ENCODE results near the gene QARS1. TPM values are rescaled to one million over a fixed set of nuclear protein-coding genes. Genes with fewer than 3 reads are reported as not detected.
A peak's percentile ranks its signal among the peaks of the same experiment; 100 is the strongest.

Gene QARS1
- total RNA-seq, 1 donor from 2014 or later: 177 TPM

DNA sequence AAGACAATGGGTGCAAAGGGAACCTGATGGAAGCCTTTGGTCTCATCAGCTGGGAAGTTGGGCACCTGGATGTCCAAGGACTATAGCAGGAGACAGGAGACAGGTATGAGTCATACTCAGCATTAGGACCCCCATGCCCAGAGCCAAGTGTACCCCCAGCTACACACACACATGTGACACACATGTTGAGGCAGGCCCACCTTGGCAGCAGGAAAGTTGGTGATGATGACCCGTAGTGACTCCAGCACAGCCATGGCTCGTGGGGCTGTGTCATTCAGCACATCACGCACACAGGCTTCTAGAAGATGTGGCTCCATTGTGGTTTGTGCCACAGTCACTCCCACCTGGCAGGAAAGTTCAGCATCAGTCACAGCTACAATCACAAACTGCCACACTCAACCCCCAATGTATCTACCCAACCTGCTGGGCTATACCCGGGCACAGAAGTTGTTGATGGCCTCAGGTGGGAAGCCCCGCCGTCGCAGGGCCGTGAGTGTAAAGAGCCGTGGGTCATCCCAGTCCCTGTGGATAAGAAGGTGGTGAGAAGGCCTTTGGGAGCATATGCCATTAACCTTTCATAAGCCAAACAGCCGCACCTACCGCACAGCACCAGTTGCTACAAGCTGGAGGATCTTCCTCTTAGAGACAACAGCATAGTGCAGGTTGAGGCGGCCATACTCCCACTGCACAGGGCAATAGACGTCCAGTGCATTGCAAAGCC, 5.5 kb downstream of the QARS1 start:
- Mint-ChIP-seq H3K27ac (ENCODE audit: unreplicated experiment) (no peak overlapping the region), H3K27me3 (ENCODE audit: low read depth) (no peaks in the 10 kb centered on the region), H3K36me3 (ENCODE audit: low read depth) (peaks cover 32% of the 10 kb centered on the region), H3K9me3 (ENCODE audit: low read depth) (no peaks in the 10 kb centered on the region), H3K4me1 (ENCODE audit: low read depth) (peaks cover 17% of the 10 kb centered on the region), H3K4me3 (ENCODE audit: unreplicated experiment) (no peak overlapping the region)
- DNase-seq (ENCODE audit: low spot score): peak; percentile 60
- TF ChIP-seq, protein P1, sequence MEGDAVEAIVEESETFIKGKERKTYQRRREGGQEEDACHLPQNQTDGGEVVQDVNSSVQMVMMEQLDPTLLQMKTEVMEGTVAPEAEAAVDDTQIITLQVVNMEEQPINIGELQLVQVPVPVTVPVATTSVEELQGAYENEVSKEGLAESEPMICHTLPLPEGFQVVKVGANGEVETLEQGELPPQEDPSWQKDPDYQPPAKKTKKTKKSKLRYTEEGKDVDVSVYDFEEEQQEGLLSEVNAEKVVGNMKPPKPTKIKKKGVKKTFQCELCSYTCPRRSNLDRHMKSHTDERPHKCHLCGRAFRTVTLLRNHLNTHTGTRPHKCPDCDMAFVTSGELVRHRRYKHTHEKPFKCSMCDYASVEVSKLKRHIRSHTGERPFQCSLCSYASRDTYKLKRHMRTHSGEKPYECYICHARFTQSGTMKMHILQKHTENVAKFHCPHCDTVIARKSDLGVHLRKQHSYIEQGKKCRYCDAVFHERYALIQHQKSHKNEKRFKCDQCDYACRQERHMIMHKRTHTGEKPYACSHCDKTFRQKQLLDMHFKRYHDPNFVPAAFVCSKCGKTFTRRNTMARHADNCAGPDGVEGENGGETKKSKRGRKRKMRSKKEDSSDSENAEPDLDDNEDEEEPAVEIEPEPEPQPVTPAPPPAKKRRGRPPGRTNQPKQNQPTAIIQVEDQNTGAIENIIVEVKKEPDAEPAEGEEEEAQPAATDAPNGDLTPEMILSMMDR (IDR thresholded peaks at IDR 0.05): no peak

DNA sequence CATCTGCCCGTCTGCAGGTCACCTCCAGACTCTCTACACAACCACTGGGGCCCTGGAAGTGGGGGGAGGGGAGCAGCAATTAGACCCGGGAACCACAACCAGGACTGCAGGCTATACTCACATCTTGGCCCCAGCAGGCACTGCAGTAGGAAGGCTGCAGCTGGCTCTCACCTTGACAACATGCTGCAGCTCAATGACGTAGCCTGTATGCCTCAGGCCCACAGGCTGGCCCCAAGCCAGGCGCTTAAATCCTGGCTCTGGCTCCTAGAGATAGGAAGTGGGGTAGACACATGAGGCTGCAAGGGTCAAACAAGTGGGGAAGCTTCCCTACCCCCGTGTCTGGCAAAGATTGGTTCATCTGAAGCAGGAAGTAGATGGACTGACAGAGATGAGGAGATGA, 6.1 kb downstream of the QARS1 start:
- Mint-ChIP-seq H3K27ac (ENCODE audit: unreplicated experiment) (no peak overlapping the region), H3K27me3 (ENCODE audit: low read depth) (no peaks in the 10 kb centered on the region), H3K9me3 (ENCODE audit: low read depth) (no peaks in the 10 kb centered on the region), H3K36me3 (ENCODE audit: low read depth) (peaks cover 32% of the 10 kb centered on the region), H3K4me3 (ENCODE audit: unreplicated experiment) (no peak overlapping the region), H3K4me1 (ENCODE audit: low read depth) (peaks cover 11% of the 10 kb centered on the region)
- TF ChIP-seq, protein P1 (IDR thresholded peaks at IDR 0.05): no peak
- DNase-seq (ENCODE audit: low spot score): peak; percentile 73

DNA sequence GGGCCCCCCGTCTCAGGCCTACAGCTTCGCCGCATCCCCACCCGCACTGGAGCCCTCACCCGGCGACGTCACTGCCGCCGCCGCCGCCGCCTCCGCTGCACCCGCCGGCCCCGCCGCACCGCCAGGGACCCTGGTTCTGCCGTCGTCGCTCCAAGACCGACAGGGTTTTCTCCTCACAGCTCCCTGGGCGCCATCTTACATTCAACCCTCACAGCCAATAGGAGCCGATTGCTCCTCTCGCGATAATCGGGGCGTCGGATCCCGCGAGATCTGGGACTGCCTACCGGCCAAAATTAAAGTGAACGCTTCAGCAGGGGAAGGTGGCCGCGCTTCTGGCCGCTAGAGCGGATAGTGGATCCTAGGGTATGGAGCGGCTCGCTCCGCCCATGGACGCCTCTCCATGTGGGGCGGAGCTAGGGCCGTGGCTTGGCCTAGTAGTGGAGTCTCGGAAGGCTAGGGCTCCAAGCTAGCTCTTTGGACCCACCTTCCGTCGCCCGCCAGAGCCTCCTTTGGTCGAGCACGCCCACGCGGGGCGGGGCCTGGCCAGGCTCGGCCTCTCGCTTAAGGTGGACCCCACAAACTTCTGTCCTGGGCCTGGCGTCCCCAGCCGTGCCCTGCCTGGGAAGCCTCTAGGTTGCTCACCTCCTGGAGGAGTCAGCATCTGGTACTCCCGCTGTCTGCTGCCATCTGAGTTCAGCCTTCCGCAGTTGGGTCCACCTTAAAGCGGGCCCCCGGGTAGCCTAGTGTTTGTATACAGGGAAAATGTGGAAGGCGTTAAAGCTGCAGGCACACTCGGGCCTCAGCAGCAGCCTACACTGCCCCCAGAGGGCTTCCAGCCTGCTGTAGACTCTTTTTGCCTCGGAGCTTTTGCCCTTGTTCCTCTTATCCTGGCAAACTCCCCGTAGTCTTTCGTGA, 10.4 kb downstream of the QARS1 start, which contains the start of gene QRICH1:
TSS of gene QRICH1 (minus strand) at position 219 of the 915 bp plus-strand sequence. CDS start 17,054 bp downstream, outside the sequence.
- Mint-ChIP-seq H3K27me3 (ENCODE audit: low read depth) (no peaks in the 10 kb centered on the region), H3K27ac (ENCODE audit: unreplicated experiment) (peak within 1 kb of the TSS; percentile 96), H3K4me1 (ENCODE audit: low read depth) (peaks cover 37% of the 10 kb centered on the region), H3K9me3 (ENCODE audit: low read depth) (no peaks in the 10 kb centered on the region), H3K36me3 (ENCODE audit: low read depth) (peaks cover 10% of the 10 kb centered on the region), H3K4me3 (ENCODE audit: unreplicated experiment) (peak within 1 kb of the TSS; percentile 88)
- TF ChIP-seq, protein P1 (IDR thresholded peaks at IDR 0.05): peak; percentile 79
- peak; percentile 99 for DNase-seq (ENCODE audit: low spot score)

DNA sequence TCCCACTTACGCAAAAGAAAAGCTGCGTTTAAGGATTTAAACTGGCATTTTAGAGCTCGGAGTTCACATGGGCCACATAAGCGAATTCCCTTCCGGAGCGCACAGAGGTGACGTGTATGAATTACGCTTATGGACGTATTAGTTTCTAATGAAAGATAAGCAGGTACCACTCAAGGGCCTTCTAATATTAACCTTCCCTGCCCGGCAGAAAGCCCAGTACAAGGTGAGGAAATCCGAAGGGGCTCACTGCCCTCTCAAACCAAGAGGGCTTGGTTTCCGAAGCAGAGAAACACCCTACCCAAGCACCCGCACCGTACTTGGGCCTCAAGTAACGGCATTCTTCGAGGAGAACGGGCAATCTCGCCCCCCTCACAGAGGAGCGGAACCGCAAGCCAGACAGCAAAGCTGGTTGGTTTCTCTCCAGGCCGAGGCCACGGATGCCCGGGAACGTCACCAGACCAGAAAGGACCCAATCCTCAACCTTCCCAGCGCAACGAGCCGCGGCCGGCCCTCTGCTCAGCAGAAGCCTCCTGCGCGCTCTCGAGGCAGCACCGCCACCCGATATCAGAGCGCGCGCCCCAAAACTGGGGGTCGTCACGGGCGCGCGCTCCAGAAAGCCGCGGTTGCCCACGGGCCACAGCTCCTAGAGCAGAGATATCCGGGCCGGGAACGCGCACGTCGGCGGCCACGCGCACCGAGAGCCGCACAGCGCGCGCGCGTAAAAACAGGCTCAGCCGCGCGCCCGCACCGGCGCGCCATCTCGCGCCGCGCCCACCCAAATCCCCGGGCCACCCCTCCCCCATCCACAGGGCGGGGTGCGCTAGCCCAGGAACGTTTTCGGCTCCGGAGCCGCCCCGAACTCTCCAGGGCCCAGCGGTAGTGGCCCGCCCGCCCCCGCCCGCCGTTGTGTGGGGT, 11.4 kb downstream of the QARS1 start:
- peak; percentile 85 for DNase-seq (ENCODE audit: low spot score)

More for the DNA sequence above, 11.4 kb downstream of the QARS1 start:
- peaks cover 3% of the 10 kb centered on the region for H3K36me3 Mint-ChIP-seq (ENCODE audit: low read depth)
- peak overlapping the region; percentile 88 for H3K4me3 Mint-ChIP-seq (ENCODE audit: unreplicated experiment)
- TF ChIP-seq, protein P1 (IDR thresholded peaks at IDR 0.05): no peak
- no peaks in the 10 kb centered on the region for H3K27me3 Mint-ChIP-seq (ENCODE audit: low read depth)
- peaks cover 37% of the 10 kb centered on the region for H3K4me1 Mint-ChIP-seq (ENCODE audit: low read depth)
- peak overlapping the region; percentile 96 for H3K27ac Mint-ChIP-seq (ENCODE audit: unreplicated experiment)
- H3K9me3 Mint-ChIP-seq (ENCODE audit: low read depth): no peaks in the 10 kb centered on the region
